PC-3 (cell line): Measurements from ENCODE around the gene STXBP5L. TPM values are rescaled to one million over a fixed set of nuclear protein-coding genes. Genes with fewer than 3 reads are reported as not detected.

ENCODE experiments used
- ATAC-seq: fragments of 200-7000 bp; cut with Tn5 transposase; 2 replicates; pipeline ENCODE4 v1.9.1; 2020; ENCODE audit warnings: mild to moderate bottlenecking, moderate library complexity
- BruUV-seq: library from RNA; stranded (reverse); fragments of 400-500 nt; replicated peaks from 2 replicates; lab custom pipeline; 2021; lab: Mats Ljungman, UMichigan
- CTCF ChIA-PET: fragments of 300-600 bp; sonication (Branson Sonifier 250); formaldehyde crosslinking; loops from one replicate; lab custom pipeline; 2022; ENCODE audit warnings: antibody characterized with exemption; lab: Charles Lee
- POLR2A ChIA-PET: fragments of 300-600 bp; sonication (Branson Sonifier 250); formaldehyde crosslinking; loops from one replicate; lab custom pipeline; 2022; ENCODE audit warnings: antibody characterized with exemption; ENCODE audit not compliant: unreplicated experiment; lab: Charles Lee
- DNase-seq: peaks from one replicate; pipeline ENCODE4 v3.0.0-alpha.2; 2015
- H2AFZ ChIP-seq: fragments of 300-600 bp; sonication (generic); 2 replicates; pipeline ENCODE4 v1.6.0; 2016; ENCODE audit warnings: antibody characterized with exemption, low read length
- H3F3A ChIP-seq: fragments of 300-600 bp; sonication (generic); one replicate; pipeline ENCODE4 v1.6.0; 2017; ENCODE audit warnings: antibody characterized with exemption, low read length, control low read depth, mild to moderate bottlenecking; ENCODE audit not compliant: unreplicated experiment
- H3K27ac ChIP-seq: fragments of 300-600 bp; sonication (generic); 2 replicates; pipeline ENCODE4 v1.5.1; 2016; ENCODE audit warnings: mild to moderate bottlenecking, low read length
- H3K27me3 ChIP-seq: fragments of 300-600 bp; sonication (generic); 2 replicates; pipeline ENCODE4 v1.6.1; 2016; ENCODE audit warnings: low read length, mixed read lengths
- H3K36me3 ChIP-seq: fragments of 300-600 bp; sonication (generic); 2 replicates; pipeline ENCODE4 v1.6.1; 2016; ENCODE audit warnings: low read depth, mixed run types, low read length, mixed read lengths
- H3K4me1 ChIP-seq: fragments of 300-600 bp; sonication (generic); 2 replicates; pipeline ENCODE4 v1.5.1; 2016; ENCODE audit warnings: low read length; ENCODE audit not compliant: insufficient read depth
- H3K4me2 ChIP-seq: fragments of 300-600 bp; sonication (generic); 2 replicates; pipeline ENCODE4 v1.6.0; 2016; ENCODE audit warnings: low read length
- H3K4me3 ChIP-seq: fragments of 300-600 bp; sonication (generic); 2 replicates; pipeline ENCODE4 v1.5.1; 2016; ENCODE audit warnings: mild to moderate bottlenecking, low read length, mixed read lengths
- H3K79me2 ChIP-seq: fragments of 300-600 bp; sonication (generic); 2 replicates; pipeline ENCODE4 v1.6.1; 2017; ENCODE audit warnings: low read length, mixed read lengths
- H3K9ac ChIP-seq: fragments of 300-600 bp; sonication (generic); 2 replicates; pipeline ENCODE4 v1.6.0; 2016; ENCODE audit warnings: mild to moderate bottlenecking, low read length
- H3K9me2 ChIP-seq: fragments of 300-600 bp; sonication (generic); replicated peaks from 2 replicates; pipeline ENCODE4 v1.6.1; 2016; ENCODE audit warnings: mixed run types, low read length, mixed read lengths
- H3K9me3 ChIP-seq: fragments of 300-600 bp; sonication (generic); 2 replicates; pipeline ENCODE4 v1.6.1; 2016; ENCODE audit warnings: low read length, mixed read lengths
- H4K20me1 ChIP-seq: fragments of 300-600 bp; sonication (generic); 2 replicates; pipeline ENCODE4 v1.6.1; 2016; ENCODE audit warnings: low read length, mixed read lengths
- EZH2 ChIP-seq: fragments of 300-600 bp; sonication (generic); IDR thresholded peaks from one replicate; pipeline ENCODE4 v1.6.1; 2017; ENCODE audit warnings: antibody characterized with exemption, mild to moderate bottlenecking, low read length; ENCODE audit not compliant: unreplicated experiment
- EZH2phosphoT487 ChIP-seq: fragments of 300-600 bp; sonication (generic); IDR thresholded peaks from 2 replicates; pipeline ENCODE4 v1.6.1; 2018; ENCODE audit warnings: mild to moderate bottlenecking, antibody characterized with exemption, low read length, borderline replicate concordance
- intact Hi-C: fragments of 100-400 bp; cut with micrococcal nuclease; formaldehyde crosslinking; loops from 2 replicates; pipeline ENCODE4 v1.9.0; 2023
- total RNA-seq: library from RNA; depleted of rRNA; stranded (reverse); fragments of >200 nt; gene quantifications from 2 replicates; pipeline ENCODE4 v1.2.3, GENCODE V29; 2014
- TF ChIP-seq, protein P1 (sequence below): fragments of 300-600 bp; sonication (generic); conservative IDR thresholded peaks from 2 replicates; pipeline ENCODE4 v1.5.1; 2017; ENCODE audit warnings: antibody characterized with exemption, low read depth, mild to moderate bottlenecking, low read length

The STXBP5L gene
- total RNA-seq, 1 experiment from 2014 or later, result not detected

DNA sequence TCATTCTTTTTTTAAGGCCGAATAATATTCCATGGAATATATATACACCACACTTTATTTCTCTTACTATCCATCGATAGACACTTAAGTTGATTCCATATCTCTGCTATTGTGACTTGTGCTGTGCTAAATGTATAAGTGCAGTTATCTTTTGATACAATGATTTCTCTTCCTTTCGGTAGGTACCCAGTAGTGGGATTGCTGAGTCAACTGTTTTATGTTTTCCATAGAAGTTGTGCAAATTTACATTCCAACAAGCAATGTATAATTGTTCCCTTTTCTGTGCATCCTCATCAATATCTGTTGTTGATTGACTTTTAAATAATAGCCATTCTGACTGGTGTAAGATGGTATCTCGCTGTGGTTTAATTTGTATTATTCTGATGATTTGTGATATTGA is 81.0 kb downstream of the STXBP5L start:
- H3K27me3 ChIP-seq, result peaks cover 25% of the 10 kb centered on the region
- TF ChIP-seq, protein P1, sequence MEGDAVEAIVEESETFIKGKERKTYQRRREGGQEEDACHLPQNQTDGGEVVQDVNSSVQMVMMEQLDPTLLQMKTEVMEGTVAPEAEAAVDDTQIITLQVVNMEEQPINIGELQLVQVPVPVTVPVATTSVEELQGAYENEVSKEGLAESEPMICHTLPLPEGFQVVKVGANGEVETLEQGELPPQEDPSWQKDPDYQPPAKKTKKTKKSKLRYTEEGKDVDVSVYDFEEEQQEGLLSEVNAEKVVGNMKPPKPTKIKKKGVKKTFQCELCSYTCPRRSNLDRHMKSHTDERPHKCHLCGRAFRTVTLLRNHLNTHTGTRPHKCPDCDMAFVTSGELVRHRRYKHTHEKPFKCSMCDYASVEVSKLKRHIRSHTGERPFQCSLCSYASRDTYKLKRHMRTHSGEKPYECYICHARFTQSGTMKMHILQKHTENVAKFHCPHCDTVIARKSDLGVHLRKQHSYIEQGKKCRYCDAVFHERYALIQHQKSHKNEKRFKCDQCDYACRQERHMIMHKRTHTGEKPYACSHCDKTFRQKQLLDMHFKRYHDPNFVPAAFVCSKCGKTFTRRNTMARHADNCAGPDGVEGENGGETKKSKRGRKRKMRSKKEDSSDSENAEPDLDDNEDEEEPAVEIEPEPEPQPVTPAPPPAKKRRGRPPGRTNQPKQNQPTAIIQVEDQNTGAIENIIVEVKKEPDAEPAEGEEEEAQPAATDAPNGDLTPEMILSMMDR, result no peak
- no peak for TF ChIP-seq EZH2phosphoT487
- no peak for TF ChIP-seq EZH2
- H3K4me3 ChIP-seq, result no peak overlapping the region
- DNase-seq (no peak), ATAC-seq (no peak)
- no peaks in the 10 kb centered on the region for H3F3A ChIP-seq
- intact Hi-C loops, result no loop called here
- H3K9me3 ChIP-seq, result no peaks in the 10 kb centered on the region
- no peak overlapping the region for H3K27ac ChIP-seq
- no peaks in the 10 kb centered on the region for H4K20me1 ChIP-seq
- H2AFZ ChIP-seq, result no peak overlapping the region
- no peak overlapping the region for H3K9ac ChIP-seq
- no peaks in the 10 kb centered on the region for H3K79me2 ChIP-seq
- POLR2A ChIA-PET, result no interaction called here
- no peaks in the 10 kb centered on the region for H3K36me3 ChIP-seq
- CTCF ChIA-PET, result no interaction called here
- no peaks in the 10 kb centered on the region for H3K4me1 ChIP-seq
- no peak overlapping the region for H3K4me2 ChIP-seq
- no peaks in the 10 kb centered on the region for H3K9me2 ChIP-seq
- BruUV-seq, result no TSS peak

GRCh38 chr3:121018917-121019321 is 110.9 kb downstream of the STXBP5L start:
- no peaks in the 10 kb centered on the region for H3F3A ChIP-seq
- no peaks in the 10 kb centered on the region for H3K4me1 ChIP-seq
- intact Hi-C loops, result no loop called here
- no peaks in the 10 kb centered on the region for H3K9me2 ChIP-seq
- no peaks in the 10 kb centered on the region for H3K79me2 ChIP-seq
- BruUV-seq, result no TSS peak
- DNase-seq (no peak), ATAC-seq (no peak)
- no peaks in the 10 kb centered on the region for H3K36me3 ChIP-seq
- no peak overlapping the region for H3K9ac ChIP-seq
- no peak overlapping the region for H2AFZ ChIP-seq
- H3K4me2 ChIP-seq, result no peak overlapping the region
- no peaks in the 10 kb centered on the region for H4K20me1 ChIP-seq
- ChIA-PET POLR2A (no interaction called here), CTCF (no interaction called here)
- H3K27me3 ChIP-seq, result peaks cover 14% of the 10 kb centered on the region; the same call in 1 of the 2 replicates
- no peak overlapping the region for H3K27ac ChIP-seq
- TF ChIP-seq, protein P1, result no peak
- no peak for TF ChIP-seq EZH2
- TF ChIP-seq EZH2phosphoT487, result no peak
- H3K4me3 ChIP-seq, result no peak overlapping the region
- H3K9me3 ChIP-seq, result no peaks in the 10 kb centered on the region

GRCh38 chr3:121063628-121064027 is 155.6 kb downstream of the STXBP5L start:
- Histone ChIP-seq H3K27me3 (no peaks in the 10 kb centered on the region), H3K36me3 (no peaks in the 10 kb centered on the region), H3K4me1 (peaks cover 9% of the 10 kb centered on the region), H3K27ac (no peak overlapping the region), H3K4me2 (peak overlapping the region; percentile 51), H3K79me2 (no peaks in the 10 kb centered on the region), H2AFZ (peak overlapping the region; percentile 67), H3K9me3 (no peaks in the 10 kb centered on the region), H3K4me3 (no peak overlapping the region), H3K9me2 (no peaks in the 10 kb centered on the region), H3K9ac (no peak overlapping the region), H3F3A (no peaks in the 10 kb centered on the region), H4K20me1 (no peaks in the 10 kb centered on the region)
- BruUV-seq, result no TSS peak
- no peak for DNase-seq
- TF ChIP-seq EZH2phosphoT487, result no peak
- TF ChIP-seq EZH2, result no peak
- TF ChIP-seq, protein P1, result no peak
- ChIA-PET POLR2A (no interaction called here), CTCF (no interaction called here)
- intact Hi-C loops, result no loop called here
- ATAC-seq, result no peak
